SH-SY5Y (cell line): ENCODE results near the gene LRIG1.

Experiments
- GATA2 ChIP-seq: IDR thresholded peaks from 2 replicates; pipeline ENCODE4 v1.6.1; 2011; ENCODE audit warnings: mild to moderate bottlenecking, low read depth, low read length
- GATA3 ChIP-seq: IDR thresholded peaks from 2 replicates; pipeline ENCODE4 v1.6.1; 2011; ENCODE audit warnings: low read depth, mild to moderate bottlenecking, low read length, moderate library complexity

Gene LRIG1

DNA sequence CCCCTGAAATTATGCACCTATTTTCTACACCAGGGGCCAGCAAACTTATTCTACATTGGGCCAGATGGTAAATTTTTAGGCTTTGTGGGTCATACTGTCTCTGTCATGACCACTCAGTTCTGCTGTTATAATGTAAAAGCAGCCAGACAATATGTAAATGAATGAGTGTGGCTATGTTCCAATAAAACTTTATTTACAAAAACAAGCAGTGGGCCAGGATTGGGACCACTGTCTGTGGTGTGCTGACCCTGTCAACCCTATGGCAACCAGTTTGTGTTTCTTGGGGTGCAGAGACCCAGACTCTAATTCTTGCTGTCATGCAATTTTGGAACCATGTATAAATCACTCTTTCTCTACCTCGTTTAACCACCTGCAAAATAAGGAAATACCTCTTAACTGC lies 74.7 kb downstream of the LRIG1 start:
- TF ChIP-seq GATA3 (no peak), GATA2 (no peak)

DNA sequence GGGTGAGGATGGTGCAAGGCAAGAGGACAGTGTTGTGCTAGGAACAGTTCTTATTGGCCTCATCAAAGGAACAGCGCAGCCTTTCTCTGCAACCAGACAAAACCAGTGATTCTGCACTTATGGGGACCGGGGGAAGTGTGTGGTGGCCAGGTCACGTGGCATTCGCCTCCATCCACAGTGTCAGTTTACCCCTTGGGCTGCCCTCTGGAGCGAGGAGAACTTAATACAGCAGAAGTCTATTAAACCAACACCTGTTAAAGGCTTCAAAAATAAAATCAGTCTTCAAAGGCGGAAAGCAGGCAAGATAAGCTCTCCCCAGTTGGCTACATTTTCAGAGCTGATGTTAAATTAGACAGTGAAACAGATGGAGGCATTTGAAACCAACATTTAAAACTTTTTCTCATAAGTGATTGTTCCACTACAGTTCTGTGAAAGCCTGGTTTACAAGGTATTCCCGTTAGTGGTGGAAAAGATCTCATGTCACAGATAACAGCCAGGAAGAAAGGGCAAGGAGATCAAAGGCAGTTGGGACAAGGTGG lies 75.2 kb downstream of the LRIG1 start:
- TF ChIP-seq GATA2 (no peak), GATA3 (no peak)

DNA sequence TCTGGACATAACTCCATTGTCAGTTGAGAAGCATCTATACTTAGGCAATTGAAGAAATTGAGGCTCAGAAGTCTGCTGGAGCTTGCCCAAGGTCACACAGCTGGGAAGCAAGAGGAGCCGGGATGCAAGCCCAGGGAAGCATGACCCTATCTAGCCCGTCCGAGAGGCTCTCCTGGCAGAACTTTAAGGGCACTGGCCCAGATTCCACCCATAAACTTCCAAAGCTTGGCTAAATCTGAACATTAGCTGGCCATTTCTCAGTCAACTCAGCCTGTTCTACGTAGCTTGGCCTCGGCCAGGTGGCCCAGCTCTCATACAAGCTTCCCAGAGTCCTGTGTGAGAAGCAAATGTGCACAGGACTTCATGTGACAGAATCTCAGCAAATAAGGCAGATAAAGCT lies 75.8 kb downstream of the LRIG1 start:
- TF ChIP-seq GATA2 (no peak), GATA3 (no peak)

GRCh38 chr3:66423791-66424190 lies 77.0 kb downstream of the LRIG1 start:
- TF ChIP-seq GATA2 (no peak), GATA3 (no peak)

DNA sequence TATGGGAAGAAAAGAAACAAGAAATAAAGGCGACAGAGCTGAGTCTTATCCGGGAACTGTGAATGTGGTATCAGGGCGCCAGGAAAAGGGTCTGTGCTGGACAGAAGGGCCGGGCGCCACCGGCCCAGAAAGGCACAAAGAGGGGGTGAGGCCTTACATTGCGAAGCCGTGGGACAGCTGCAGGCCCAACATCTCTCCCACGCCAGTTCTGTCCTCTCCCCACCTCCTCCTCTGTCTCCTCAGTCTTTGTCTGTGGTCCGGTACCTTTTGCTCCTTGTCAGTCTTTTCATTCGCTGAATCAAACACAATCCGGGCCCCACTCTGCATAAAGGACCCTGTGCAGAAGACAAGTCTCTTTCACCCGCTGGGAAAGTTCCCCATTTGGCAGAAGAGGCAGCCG lies 81.8 kb downstream of the LRIG1 start:
- TF ChIP-seq GATA3 (no peak), GATA2 (no peak)

GRCh38 chr3:66418475-66418931 lies 82.3 kb downstream of the LRIG1 start:
- TF ChIP-seq GATA2 (no peak), GATA3 (no peak)

- no peak for TF ChIP-seq GATA2
- TF ChIP-seq GATA3: no peak
Observed at GRCh38 chr3:66416556-66417304, 84.1 kb downstream of the LRIG1 start.

DNA sequence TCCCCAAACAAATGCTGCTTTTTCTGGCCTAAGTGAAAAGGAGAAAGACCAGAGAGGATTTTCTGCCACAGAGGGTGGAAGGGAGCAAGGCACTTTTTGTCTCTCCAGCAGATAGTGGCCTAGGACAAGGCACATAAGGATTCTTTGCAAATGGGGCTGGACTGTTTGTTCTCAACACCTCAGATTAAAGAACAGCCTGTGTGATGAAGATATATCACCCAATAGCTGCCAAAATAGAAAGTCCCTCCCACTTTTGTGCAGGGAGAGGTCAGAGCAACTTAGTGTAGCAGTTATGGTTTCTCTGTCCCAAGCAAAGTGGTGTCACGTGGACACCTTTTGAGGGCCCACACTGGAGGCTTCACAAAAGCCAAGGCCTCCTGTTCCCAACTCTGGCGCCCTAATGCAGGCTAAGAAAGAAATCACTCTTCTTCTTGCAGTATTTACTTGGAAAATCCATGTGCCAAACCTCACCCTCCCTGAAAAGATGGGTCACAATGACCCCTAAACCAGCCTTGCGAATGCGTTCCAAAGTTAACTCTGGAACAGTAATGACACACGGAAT lies 84.9 kb downstream of the LRIG1 start:
- TF ChIP-seq GATA2: no peak
- TF ChIP-seq GATA3: no peak

DNA sequence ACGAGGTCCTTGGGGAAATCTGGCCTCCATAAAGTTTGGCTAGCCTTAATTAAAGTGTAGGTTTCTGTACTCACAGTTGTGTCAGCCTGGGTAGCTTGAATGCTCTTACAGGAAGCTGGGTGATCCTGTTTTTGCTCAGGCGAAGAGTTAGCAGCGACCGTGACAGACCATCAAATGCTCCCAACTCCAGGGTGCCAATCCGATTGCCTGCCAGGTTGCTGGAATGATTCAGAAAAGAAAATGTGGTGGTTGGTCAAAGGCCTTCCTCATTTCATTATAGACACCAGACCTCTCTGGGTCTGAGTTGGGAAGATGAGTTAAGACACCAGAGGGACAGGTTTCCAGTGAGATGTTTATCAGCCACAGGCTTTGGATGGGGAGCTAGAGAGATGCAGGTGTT lies 86.0 kb downstream of the LRIG1 start:
- TF ChIP-seq GATA2: no peak

- no peak for TF ChIP-seq GATA3
Observed at GRCh38 chr3:66413151-66413751, 87.6 kb downstream of the LRIG1 start.

DNA sequence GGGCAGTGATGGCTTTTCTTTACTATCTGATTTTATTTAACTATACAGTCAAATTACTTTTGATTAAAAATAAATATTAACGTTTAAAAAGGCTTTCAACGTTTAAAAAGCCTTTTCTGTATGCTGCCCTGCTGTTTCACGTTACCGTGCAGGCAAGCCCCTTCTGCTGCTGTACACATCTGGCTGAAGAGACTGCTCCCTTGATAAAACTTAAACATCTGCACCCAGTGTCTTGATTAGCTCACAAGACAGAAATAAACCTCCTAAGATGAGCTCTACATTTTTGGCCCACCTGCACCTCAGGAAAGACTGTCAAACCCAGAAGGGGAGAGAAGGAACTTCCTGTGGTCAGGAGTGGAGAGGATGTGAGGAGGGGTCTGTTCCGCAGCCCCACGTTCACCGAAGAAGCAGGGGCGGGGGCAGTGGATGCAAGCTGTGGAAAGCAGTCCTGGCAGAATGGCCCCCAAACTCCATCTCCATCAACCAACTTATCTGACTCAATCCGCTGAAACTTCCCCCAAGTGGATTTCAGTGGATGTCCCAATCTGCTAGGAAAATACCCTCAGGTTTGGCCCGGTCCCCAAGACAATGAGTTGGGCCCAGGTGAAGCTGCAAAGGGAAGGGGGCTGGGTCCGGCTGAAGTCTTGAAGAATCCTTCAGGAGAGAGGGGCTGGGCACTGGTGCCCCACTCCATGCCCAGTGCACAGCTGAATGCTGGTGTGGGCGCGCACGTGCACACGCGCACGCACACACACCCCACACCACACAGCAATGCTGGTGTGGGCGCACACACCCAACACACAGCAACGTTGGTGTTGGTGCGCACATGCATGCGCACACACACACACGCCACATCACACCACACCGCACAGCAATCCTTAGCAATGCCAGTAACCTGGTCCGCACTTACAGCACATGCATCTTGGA lies 88.6 kb downstream of the LRIG1 start:
- TF ChIP-seq GATA3 (no peak), GATA2 (no peak)

- no peak for TF ChIP-seq GATA3
- no peak for TF ChIP-seq GATA2
Observed at GRCh38 chr3:66411474-66411873, 89.3 kb downstream of the LRIG1 start.

DNA sequence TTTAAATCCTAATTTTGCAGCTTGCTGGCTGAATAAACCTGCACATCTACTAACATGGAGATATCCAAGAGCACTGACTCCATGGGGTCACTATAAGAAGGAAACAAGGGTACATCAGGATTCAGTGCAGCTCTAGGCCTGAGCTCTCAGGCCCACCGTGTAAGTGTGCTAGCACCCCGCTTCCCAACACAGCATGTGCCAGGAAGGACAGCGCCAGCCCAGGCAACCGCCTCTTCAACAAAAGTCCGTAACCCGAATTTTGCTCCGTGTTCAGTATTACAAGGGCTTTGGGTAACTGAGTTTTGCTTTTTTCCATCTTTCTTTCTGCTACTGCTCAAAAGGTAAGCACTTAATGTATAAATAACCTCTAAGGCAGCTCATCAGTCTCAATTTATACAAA lies 89.8 kb downstream of the LRIG1 start:
- TF ChIP-seq GATA3: no peak
- TF ChIP-seq GATA2: no peak

DNA sequence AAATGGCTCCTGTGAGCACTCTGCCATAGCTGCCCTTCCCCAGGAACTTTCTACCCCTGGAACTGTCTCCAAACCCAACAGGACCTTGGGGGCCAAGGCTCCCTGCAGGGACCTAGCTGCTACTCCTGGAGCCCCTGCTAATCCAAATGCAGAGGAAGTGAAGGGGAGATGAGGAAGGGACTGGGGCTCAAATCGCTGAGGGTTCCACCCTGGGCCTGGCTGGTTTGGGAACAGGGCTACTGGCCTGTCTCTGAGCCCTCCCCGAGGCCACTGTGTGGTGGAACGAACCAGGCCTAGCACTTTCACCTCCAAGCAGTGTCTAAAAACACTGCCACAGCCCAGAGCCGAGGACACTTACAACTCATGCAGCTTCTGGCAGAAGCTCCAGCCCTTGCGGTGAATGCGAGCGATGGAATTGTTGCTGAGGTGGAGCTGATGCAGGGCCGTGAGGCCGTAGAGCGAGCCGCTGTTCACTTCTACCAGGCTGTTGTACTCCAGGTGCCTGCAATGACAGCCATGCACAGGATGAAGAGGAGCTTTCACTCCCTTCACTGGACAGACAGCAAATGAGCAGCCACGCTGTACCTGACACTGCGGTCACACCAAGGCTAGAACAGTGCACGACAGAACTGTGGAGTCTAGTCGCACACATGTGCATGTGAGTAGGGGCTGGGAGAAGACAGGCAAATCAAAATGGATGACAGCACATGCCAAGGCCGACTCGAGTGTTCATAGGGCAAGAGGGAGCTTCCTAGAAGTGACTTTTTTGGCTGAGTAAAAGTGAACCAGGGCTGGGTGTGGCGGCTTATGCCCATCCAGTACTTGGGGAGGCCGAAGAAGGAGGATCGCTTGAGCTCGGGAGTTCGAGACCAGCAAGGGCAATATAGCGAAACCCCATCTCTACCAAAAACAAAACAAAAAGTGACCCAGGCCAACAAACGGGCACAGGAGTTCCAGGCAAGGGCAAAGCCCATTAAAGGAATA lies 90.8 kb downstream of the LRIG1 start:
- TF ChIP-seq GATA2: no peak
- TF ChIP-seq GATA3: no peak
